NCI-H1417 treated with DMSO at 0.1 percent for 48 hours (cell line): ENCODE measurements around the gene ZNF837.

ENCODE experiments used
- DNase-seq: peaks from one replicate; lab custom pipeline; 2025; lab: John Stamatoyannopoulos, UW

The ZNF837 gene

GRCh38 chr19:58368561-58369360 is 12.1 kb downstream of the ZNF837 start:
- no peak for DNase-seq

GRCh38 chr19:58367698-58368454 is 13.0 kb downstream of the ZNF837 start:
- no peak for DNase-seq

GRCh38 chr19:58366585-58367430 is 14.0 kb downstream of the ZNF837 start:
- no peak for DNase-seq

- DNase-seq, result no peak
Measured at GRCh38 chr19:58364146-58364545, 16.7 kb downstream of the ZNF837 start.

GRCh38 chr19:58362272-58362994 is 18.4 kb downstream of the ZNF837 start, which contains the start of gene ZNF497:
TSS of gene ZNF497 (minus strand) at chr19:58362751. CDS start at chr19:58357635, 5,116 bp downstream.
- peak; percentile 87 for DNase-seq

DNA sequence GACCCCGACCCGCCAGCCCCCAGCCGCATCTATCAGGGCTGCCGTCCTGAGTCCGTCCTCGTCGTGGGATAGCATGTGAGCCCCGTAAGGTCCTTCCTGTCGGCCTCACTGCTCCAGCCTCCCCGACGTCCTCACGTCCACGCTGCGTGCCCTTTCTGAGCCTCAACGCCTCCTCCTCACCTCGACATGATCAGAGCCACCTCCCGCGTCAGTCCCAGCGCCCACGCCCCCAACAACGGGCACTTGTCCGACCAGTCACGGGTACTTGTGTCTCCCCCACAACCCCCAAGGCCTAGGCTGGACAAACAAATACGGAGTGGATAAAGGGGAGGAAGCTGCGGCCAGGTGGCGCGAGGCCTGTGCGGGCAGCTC is 18.9 kb downstream of the ZNF837 start:
- DNase-seq, result no peak

GRCh38 chr19:58357481-58358145 is 23.2 kb downstream of the ZNF837 start:
- DNase-seq, result no peak

- DNase-seq, result no peak
Measured at GRCh38 chr19:58356766-58357480, 23.9 kb downstream of the ZNF837 start.

DNA sequence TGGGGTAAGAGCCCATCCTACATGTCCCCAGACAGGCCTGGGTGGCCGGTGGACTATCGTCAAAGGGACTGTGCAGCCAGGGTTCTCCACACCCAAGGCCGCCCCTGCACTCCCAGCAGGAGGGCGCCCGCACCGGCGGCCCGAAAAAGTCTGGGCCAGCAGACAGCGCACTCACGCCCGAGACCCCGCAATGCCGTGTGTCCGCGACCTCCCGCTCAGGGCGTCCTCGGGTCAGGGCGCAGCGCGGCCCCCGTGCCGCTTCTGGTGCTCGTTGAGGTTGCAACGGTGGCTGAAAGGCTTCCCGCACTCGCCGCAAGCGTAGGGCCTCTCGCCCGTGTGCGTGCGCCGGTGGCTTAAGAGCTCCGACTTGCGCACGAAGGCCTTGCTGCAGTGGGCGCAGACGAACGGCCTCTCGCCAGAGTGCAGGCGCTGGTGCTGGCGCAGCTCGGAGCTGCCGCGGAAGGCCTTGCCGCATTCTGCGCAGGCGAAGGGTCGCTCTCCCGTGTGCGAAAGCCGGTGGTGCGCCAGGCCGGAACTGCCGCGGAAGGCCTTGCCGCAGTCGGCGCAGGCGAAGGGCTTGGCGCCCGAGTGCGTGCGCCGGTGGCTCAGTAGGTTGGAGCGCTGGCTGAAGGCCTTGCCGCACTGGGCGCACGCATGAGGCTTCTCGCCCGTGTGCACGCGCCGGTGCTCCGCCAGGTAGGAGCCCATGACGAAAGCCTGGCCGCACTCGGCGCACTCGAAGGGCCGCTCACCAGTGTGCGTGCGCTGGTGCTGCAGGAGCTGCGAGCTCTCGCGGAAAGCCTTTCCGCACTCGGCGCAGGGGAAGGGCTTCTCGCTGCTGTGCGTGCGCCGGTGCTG is 24.7 kb downstream of the ZNF837 start:
- DNase-seq, result no peak

DNA sequence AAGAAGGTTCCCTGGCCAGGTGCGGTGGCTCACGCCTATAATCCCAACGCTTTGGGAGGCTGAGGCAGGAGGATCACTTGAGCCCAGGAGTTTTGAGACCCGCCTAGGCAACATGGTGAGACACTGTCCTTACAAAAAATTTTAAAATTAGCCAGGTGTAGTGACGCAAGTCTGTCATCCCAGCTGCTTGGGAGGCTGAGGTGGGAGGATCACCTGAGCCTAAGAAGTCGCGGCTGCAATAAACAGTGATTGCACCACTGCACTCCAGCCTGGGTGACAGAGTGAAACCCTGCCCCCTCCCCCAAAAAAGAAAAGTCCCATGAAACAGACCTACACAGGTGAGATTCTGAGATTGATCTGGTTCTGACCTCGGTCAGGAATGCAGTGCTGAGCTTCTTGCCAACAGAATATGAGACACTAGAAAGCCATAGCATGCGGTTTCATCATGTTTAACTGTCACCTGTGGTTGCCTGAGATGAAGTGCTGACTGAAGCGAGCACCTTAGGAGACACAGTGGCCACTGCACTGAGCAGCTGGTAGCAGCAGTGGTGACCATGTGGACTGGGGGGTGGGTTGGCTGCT is 25.5 kb downstream of the ZNF837 start:
- no peak for DNase-seq

- no peak for DNase-seq
Measured at GRCh38 chr19:58354478-58355030, 26.3 kb downstream of the ZNF837 start.

GRCh38 chr19:58353717-58354477 is 26.9 kb downstream of the ZNF837 start:
- DNase-seq, result no peak

DNA sequence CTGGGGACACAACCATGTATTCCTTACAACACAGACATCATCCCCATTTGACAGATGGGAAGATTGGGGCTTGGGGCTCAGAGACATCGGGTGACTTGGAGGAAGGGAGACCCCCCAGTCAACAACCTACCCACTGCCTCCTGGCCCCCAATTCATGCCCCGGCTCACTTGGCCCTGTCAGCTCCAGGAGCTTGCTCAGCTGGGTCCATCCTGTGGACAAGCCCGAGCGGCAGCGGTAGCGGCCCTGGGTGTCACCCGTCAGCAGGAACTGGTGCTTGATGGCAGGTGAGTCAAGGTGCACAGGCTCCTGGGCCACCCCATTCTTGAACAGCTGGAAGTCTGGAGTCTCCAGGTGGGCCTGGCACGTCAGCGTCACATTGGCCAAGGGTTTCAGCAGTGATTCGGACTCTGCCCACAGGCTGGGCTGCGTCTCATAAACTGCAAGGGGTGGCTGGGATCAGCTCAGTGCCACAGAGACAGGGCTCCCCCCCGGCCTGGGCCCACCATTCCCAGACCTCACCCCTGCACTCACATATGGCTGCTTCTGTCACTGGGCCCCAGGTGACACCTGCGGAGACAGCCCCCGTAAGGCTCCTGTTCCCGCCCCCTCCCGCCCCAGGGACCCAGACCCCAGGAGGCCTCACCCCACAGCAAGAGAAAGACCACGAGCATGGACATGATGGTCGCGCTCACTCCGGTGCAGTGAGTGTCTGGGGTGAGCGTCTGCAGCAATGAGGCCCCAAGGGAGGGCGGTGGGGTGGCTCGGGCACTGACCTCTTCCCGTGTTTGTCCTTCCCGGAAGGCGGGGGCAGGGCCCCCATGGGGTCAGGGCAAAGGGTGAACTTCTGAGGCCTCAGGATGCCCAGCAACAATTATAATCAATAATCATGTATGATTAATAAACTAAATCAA is 27.8 kb downstream of the ZNF837 start, which contains the start of gene A1BG:
A1BG (minus strand) TSS at position 733 of the 912 bp plus-strand sequence; CDS start at position 678, 55 bp downstream.
- DNase-seq, result no peak

DNA sequence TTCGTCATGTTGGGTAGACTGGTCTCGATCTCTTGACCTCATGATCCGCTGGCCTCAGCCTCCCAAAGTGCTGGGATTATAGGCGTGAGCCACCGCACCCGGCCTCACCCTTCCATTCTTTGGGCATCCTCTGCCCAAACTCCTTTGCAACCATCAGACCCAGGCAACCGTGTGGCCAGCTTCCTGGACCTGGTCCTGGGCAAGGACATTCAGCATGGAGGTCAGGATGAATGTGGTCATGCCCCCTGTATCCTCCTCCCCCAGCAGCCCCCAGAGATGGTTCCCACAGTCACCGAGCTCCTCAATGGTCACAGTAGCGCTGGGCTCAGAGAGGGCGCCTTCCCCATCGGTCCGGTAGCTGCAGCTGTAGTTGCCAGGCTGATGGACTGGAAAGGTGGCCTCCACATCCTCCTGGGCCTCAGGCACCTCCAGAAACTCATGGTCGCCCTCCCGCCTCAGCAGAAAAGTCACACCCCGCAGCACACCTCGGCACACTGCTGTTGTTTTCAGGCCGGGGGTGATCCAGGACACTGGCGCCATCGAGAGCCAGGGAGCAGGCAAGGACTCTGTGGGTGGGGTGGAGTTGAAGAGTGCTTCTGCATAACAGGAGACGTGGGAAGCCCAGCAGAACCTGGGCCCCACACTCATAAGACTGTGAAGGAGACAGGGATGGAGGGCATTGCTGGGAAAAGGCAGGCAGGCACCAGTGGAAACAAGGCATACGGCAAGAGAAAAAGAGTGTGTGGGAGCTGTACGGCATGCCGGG is 28.7 kb downstream of the ZNF837 start:
- DNase-seq, result no peak

DNA sequence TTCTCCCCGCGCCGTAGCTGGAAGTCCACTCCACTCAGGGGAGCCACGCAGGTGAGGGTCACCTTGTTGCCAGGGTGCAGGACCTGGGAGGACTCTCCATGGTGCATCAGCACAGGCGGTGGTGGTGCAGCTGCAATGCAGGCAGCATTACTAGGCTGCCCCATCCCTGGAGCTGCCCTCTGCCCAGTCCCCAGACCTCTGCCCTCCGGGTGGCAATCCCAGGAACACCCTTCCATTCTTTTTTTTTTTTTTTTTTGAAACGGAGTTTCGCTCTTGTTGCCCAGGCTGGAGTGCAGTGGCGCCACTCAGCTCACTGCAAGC is 29.3 kb downstream of the ZNF837 start:
- no peak for DNase-seq

- DNase-seq, result no peak
Measured at GRCh38 chr19:58350871-58351557, 29.8 kb downstream of the ZNF837 start.
